ENCODE results near the gene COL18A1. TPM values are rescaled to one million over a fixed set of nuclear protein-coding genes. Genes with fewer than 3 reads are reported as not detected.

COL18A1 gene
- total and polyA plus RNA-seq, 2 experiments from 2014 or later: 97.1 to 140 TPM

DNA sequence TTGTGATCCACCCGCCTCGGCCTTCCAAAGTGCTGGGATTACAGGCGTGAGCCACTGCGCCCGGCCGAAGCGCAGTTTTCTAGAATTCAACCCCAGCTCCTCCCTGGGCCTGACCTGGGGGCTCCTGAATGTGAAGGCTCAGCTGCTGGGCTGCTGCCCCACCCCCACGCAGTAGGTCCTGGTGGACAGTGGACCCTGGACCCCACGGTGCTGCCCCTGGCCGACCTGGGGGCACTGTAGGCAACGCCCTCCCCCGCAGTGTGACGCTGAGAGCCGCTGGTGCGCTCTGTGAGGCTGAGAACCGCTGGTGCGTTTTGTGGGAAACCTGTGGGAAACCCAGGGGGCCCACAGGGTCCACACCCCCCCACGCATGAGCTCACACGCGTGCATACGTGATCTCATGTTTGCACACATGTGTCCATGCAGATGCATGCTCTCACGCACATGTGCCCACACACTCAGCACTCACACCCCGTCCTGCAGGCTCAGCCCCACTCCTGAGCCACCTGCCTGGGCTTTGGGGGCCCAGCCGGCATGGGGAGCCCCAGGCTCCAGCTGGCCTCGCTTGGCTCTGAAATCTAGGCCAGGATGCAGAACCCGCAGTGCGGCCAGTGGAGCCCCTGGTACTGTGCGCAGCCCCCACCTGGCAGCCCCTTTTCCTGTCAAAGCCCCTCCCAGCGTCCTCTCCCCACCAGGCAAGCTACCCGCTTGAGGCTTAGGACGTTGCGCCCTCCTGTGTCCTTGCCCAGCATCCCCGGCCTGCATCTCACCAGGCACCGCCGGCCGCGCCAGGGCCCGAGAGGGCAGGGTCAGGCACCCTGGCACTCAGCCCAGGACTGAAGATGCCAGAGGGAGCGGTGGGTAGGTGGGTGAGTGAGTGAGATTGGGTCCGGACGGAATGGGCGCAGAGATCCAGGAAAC lies 67.7 kb downstream of the COL18A1 start:
- H3K9me2 ChIP-seq (replicated peaks; ENCODE audit: insufficient read depth): no peaks in the 10 kb centered on the region
- H3K4me2 ChIP-seq: no peak overlapping the region
- no peaks in the 10 kb centered on the region for H3K9me3 ChIP-seq (ENCODE audit: low read depth)
- H3K79me2 ChIP-seq: peaks cover 4% of the 10 kb centered on the region
- DNase-seq (ENCODE audit: low spot score): peak; percentile 42
- H3K27me3 ChIP-seq: no peaks in the 10 kb centered on the region
- no peak for TF ChIP-seq EZH2phosphoT487 (IDR thresholded peaks at IDR 0.05; ENCODE audit: low read depth, severe bottlenecking, unreplicated experiment)
- TF ChIP-seq, protein P1, sequence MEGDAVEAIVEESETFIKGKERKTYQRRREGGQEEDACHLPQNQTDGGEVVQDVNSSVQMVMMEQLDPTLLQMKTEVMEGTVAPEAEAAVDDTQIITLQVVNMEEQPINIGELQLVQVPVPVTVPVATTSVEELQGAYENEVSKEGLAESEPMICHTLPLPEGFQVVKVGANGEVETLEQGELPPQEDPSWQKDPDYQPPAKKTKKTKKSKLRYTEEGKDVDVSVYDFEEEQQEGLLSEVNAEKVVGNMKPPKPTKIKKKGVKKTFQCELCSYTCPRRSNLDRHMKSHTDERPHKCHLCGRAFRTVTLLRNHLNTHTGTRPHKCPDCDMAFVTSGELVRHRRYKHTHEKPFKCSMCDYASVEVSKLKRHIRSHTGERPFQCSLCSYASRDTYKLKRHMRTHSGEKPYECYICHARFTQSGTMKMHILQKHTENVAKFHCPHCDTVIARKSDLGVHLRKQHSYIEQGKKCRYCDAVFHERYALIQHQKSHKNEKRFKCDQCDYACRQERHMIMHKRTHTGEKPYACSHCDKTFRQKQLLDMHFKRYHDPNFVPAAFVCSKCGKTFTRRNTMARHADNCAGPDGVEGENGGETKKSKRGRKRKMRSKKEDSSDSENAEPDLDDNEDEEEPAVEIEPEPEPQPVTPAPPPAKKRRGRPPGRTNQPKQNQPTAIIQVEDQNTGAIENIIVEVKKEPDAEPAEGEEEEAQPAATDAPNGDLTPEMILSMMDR (IDR thresholded peaks at IDR 0.05; ENCODE audit: poor library complexity): no peak
- no peak for TF ChIP-seq EZH2 (IDR thresholded peaks at IDR 0.05; ENCODE audit: borderline replicate concordance)
- H3K4me3 ChIP-seq: no peak overlapping the region
- H2AFZ ChIP-seq: no peak overlapping the region
- peak overlapping the region; percentile 86 for H3K27ac ChIP-seq
- H3K4me1 ChIP-seq (ENCODE audit: insufficient read depth): peaks cover 36% of the 10 kb centered on the region
- H3K36me3 ChIP-seq (replicated peaks; ENCODE audit: insufficient read depth, low read depth): no peaks in the 10 kb centered on the region
- H4K20me1 ChIP-seq (ENCODE audit: insufficient read depth, poor library complexity, severe bottlenecking): no peaks in the 10 kb centered on the region
- WGBS (ENCODE audit: low lambda C conversion rate, missing lambda C conversion rate): 97% methylated on average over 41 of the region's 42 CpGs

DNA sequence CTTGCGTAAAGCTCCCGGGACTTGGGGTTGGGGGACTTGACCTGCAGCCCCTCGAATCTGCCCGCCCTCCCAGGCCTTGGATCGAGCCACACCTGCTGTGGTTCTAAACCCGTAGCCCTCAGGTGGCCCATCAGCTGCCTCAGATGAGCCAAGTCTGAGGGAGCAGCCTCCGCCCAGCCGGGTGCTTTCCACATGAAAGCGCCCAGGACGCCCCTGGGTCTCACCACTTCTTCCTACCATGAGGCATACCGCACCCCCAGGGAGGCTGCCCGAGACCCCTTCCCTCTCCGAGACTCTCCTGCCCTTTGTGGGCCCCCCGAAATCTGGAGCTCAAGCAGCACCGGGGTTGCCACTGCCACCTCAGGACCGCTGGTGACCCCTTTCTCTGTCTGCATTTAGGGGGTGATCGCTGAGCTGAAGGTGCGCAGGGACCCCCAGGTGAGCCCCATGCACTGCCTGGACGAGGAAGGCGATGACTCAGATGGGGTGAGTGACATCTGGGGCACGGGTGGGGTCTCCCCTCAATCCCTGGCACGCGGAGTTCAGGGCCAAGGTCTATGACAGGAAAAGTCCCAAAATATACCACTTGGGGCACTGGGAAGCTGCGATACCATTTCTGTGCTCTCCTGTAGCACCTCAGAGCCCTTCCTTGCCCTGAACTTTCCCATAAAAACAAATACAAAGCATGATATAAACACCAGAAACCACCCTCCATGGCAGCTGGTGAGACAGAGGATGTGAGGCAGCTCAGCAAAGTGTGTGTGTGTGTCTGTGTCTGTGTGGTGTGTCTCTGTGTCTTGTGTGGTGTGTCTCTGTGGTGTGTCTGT lies 68.7 kb downstream of the COL18A1 start:
- Histone ChIP-seq H3K4me2 (no peak overlapping the region), H3K79me2 (peaks cover 4% of the 10 kb centered on the region), H3K9me3 (ENCODE audit: low read depth) (no peaks in the 10 kb centered on the region), H3K4me3 (no peak overlapping the region), H3K36me3 (replicated peaks; ENCODE audit: insufficient read depth, low read depth) (no peaks in the 10 kb centered on the region), H4K20me1 (ENCODE audit: insufficient read depth, poor library complexity, severe bottlenecking) (no peaks in the 10 kb centered on the region), H3K9me2 (replicated peaks; ENCODE audit: insufficient read depth) (no peaks in the 10 kb centered on the region), H3K27me3 (no peaks in the 10 kb centered on the region), H2AFZ (no peak overlapping the region), H3K4me1 (ENCODE audit: insufficient read depth) (peaks cover 36% of the 10 kb centered on the region), H3K27ac (no peak overlapping the region)
- DNase-seq (ENCODE audit: low spot score): no peak
- TF ChIP-seq EZH2 (IDR thresholded peaks at IDR 0.05; ENCODE audit: borderline replicate concordance) (no peak), EZH2phosphoT487 (IDR thresholded peaks at IDR 0.05; ENCODE audit: low read depth, severe bottlenecking, unreplicated experiment) (no peak)
- TF ChIP-seq, protein P1 (IDR thresholded peaks at IDR 0.05; ENCODE audit: poor library complexity): no peak
- 95% methylated on average over 24 of the region's 24 CpGs for WGBS (ENCODE audit: low lambda C conversion rate, missing lambda C conversion rate)

DNA sequence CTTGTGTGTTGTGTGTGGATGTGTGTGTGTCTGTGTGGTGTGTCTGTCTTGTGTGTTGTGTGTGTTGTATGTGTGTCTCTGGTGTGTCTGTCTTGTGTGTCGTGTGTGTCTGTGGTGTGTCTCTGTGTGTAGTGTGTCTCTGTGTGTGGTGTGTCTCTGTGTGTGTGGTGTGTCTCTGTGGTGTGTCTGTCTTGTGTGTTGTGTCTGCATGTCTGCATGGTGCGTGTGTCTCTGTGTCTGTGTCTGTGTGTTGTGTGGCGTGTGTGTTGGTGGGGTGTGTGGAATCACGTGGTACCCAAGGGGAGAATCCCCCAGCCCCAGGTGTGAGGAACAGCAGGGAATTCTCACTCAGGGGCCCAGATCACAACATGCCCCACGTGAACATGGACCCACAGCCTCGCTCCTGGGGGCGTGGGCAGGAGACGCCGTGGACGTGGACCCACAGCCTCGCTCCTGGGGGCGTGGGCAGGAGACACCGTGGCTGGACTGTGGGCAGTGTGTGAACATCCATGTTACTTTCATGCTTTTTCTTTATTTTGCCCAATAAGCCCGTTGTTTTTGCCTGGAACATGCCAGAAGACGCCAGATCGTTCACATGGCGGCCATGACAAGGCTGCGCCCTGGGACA lies 69.5 kb downstream of the COL18A1 start:
- H3K4me1 ChIP-seq (ENCODE audit: insufficient read depth): peaks cover 31% of the 10 kb centered on the region
- TF ChIP-seq EZH2 (IDR thresholded peaks at IDR 0.05; ENCODE audit: borderline replicate concordance) (no peak), EZH2phosphoT487 (IDR thresholded peaks at IDR 0.05; ENCODE audit: low read depth, severe bottlenecking, unreplicated experiment) (no peak)
- TF ChIP-seq, protein P1 (IDR thresholded peaks at IDR 0.05; ENCODE audit: poor library complexity): no peak
- WGBS (ENCODE audit: low lambda C conversion rate, missing lambda C conversion rate): over 99% methylated on average over 18 of the region's 18 CpGs
- no peak overlapping the region for H3K4me2 ChIP-seq
- no peaks in the 10 kb centered on the region for H3K36me3 ChIP-seq (replicated peaks; ENCODE audit: insufficient read depth, low read depth)
- H3K27me3 ChIP-seq: no peaks in the 10 kb centered on the region
- H2AFZ ChIP-seq: no peak overlapping the region
- no peak overlapping the region for H3K4me3 ChIP-seq
- no peaks in the 10 kb centered on the region for H3K9me3 ChIP-seq (ENCODE audit: low read depth)
- no peaks in the 10 kb centered on the region for H4K20me1 ChIP-seq (ENCODE audit: insufficient read depth, poor library complexity, severe bottlenecking)
- DNase-seq (ENCODE audit: low spot score): no peak
- no peaks in the 10 kb centered on the region for H3K9me2 ChIP-seq (replicated peaks; ENCODE audit: insufficient read depth)
- no peak overlapping the region for H3K27ac ChIP-seq
- H3K79me2 ChIP-seq: peaks cover 4% of the 10 kb centered on the region

Measured in hepatocyte (in vitro differentiated cells).